ENCODE data around the gene SETD1A.

Gene SETD1A

DNA sequence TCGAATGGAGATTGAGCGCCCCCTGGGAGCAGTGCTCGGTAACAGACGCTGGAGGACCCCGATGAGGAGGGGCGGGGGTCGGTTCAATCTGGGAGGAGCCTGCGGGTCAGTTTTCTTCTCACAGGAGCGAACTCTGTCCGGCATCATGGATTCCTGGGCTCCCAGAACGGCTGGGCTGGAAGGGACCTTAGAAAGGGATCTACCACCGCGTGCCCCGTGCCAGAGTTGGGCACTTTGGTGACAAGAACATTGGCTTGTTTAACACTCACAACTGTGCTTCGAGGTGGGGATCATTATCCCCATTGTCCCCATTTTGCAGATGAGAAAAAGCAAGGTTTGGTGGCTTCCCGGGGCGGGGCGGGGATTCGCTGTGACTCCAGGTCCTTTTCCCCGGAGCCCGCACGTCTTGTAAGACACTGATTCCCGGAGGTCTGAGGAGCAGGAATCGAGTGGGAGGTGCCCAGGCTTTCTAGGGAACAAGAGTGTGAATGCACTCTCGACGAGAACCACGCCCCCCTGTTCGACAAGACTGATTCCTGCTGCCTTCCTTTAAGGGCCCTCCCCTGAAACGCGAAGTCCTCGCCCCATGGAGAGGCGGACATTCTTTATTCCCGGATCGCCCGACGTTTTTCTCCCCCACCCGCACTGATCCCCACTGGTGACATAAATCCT is 35.7 kb upstream of the SETD1A start:
- peak overlapping the region; percentile 63 for H3K4me3 ChIP-seq (ENCODE audit: low read depth, low read length)
- TF ChIP-seq, protein P1, sequence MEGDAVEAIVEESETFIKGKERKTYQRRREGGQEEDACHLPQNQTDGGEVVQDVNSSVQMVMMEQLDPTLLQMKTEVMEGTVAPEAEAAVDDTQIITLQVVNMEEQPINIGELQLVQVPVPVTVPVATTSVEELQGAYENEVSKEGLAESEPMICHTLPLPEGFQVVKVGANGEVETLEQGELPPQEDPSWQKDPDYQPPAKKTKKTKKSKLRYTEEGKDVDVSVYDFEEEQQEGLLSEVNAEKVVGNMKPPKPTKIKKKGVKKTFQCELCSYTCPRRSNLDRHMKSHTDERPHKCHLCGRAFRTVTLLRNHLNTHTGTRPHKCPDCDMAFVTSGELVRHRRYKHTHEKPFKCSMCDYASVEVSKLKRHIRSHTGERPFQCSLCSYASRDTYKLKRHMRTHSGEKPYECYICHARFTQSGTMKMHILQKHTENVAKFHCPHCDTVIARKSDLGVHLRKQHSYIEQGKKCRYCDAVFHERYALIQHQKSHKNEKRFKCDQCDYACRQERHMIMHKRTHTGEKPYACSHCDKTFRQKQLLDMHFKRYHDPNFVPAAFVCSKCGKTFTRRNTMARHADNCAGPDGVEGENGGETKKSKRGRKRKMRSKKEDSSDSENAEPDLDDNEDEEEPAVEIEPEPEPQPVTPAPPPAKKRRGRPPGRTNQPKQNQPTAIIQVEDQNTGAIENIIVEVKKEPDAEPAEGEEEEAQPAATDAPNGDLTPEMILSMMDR (IDR thresholded peaks at IDR 0.05; ENCODE audit: low read depth, low read length): peak; percentile 78

DNA sequence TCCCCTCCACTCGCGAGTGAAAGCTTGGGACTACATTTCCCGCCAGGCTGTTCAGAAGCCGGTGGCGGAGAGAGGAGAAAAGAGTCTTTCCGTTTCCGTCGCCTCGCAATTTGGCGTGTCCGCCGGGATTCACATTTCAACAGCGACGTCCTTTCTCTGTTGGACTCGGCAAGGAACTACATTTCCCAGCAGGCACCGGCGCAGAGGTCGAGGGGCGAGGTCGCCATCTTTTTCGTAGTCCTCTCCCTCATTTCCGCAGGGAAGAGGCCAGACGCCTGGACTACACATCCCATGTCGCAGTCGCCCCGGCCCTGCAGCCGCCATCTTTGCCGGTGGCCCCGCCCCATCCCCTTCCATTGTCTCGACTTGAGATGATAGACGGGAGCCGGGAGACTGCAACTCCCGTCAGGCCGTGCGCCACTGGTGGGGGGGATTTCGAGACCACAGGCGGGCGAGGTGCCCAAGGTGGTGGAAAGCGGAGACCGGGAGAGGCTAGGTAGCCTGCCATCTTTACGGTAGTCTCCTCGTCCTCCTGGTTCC is 35.1 kb upstream of the SETD1A start:
- peak overlapping the region; percentile 90 for H3K4me3 ChIP-seq (ENCODE audit: low read depth, low read length)
- TF ChIP-seq, protein P1 (IDR thresholded peaks at IDR 0.05; ENCODE audit: low read depth, low read length): no peak

DNA sequence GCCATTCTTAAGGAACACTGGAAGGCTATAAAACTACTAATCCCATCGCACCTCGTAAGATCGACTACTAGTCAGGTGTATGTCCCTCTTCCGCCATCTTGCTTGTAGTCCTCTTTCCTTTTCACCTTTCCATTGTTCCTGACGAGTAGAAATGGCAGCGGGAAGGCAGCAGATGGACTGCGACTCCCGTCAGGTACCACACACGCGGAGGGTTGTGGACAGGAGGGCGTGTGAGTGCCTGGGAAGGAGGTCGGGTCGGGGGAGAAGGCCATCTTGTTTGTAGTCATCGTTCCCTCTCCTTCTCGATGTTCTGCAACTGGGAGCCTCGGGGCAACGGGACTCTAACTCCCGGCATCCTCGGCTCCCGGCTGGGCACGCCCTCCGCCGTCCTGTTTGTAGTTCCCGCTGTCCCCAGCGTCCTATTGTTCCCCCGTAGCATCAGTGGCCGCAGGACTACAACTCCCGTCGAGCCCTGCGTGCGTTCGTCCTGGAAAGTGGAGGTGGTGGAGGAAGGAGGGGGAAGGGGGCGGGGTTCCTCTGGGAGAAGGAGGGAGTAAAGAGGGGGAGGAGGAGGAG is 34.5 kb upstream of the SETD1A start:
- peak overlapping the region; percentile 90 for H3K4me3 ChIP-seq (ENCODE audit: low read depth, low read length)
- TF ChIP-seq, protein P1 (IDR thresholded peaks at IDR 0.05; ENCODE audit: low read depth, low read length): no peak

- TF ChIP-seq, protein P1 (IDR thresholded peaks at IDR 0.05; ENCODE audit: low read depth, low read length): no peak
- H3K4me3 ChIP-seq (ENCODE audit: low read depth, low read length): peak within 1 kb of the TSS; percentile 90
Observed at GRCh38 chr16:30923554-30924075, 33.9 kb upstream of the SETD1A start, which contains the start of gene FBXL19. TSS of gene FBXL19 (plus strand) at chr16:30923572. CDS start at chr16:30925755, 2,183 bp downstream.

- H3K4me3 ChIP-seq (ENCODE audit: low read depth, low read length): peak overlapping the region; percentile 90
- TF ChIP-seq, protein P1 (IDR thresholded peaks at IDR 0.05; ENCODE audit: low read depth, low read length): no peak
Observed at GRCh38 chr16:30924076-30924912, 33.3 kb upstream of the SETD1A start.

DNA sequence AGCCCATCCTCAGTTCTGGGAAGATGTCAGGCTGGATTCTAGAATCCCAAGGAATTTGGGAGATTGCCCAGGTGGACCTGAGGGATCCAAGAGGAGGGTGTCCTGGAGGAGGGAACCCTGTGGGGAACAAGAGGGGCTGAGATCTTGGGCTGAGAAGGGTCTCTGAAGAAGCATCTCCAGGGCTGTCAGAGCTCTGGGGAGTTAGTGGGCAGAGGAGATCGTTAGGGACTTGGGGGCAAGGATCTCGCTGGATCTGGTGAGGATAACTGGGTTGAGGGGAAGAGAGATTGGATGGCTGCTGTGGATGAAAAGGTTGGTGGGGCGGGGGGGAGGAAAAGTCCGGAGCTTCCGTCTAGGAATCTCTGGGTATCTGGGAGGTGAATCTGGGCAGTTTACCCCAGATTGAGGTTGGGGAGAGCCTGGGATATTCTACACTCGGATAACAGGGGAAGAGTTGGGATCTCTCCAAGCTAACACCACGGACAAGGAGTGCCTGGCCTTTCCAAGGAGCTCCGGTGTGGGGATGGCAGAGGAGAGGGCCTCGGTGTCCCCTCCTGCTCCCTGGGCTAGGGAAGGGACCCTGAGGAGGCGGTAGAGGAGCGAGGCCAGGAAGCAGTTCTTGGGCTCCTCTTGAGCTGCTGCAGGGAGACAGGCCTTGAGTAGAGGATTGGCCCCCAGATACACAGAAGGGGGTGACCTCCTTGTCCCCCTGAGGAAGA is 32.5 kb upstream of the SETD1A start:
- H3K4me3 ChIP-seq (ENCODE audit: low read depth, low read length): peak overlapping the region; percentile 90
- TF ChIP-seq, protein P1 (IDR thresholded peaks at IDR 0.05; ENCODE audit: low read depth, low read length): no peak

All from WI38 (cell line).